HG02852 (cell line): ENCODE data around the gene FOXE1.

Source experiments
- ATAC-seq: cut with Tn5 transposase; IDR thresholded peaks from one replicate; pipeline ENCODE4 v1.9.1; 2021; ENCODE audit warnings: mild to moderate bottlenecking, moderate library complexity; ENCODE audit not compliant: unreplicated experiment

Gene FOXE1

DNA sequence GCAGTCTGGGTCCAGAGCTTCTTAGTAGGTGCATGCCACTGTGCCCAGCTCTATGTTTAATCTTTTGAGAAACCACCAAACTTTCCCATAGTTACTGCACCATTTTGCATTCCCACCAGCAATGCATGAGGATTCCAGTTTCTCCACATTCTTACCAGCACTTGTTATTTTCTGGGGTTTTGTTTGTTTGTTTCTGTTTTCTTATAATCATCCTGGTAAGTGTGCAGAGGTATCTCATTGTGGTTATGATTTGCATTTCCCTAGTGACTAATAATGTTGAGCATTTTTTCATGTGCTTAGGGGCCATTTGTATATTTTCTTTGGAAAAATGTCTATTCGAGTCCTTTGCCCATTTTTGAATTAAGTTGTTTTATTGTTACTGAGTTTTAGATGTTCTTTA is 11.4 kb downstream of the FOXE1 start:
- no peak for ATAC-seq

DNA sequence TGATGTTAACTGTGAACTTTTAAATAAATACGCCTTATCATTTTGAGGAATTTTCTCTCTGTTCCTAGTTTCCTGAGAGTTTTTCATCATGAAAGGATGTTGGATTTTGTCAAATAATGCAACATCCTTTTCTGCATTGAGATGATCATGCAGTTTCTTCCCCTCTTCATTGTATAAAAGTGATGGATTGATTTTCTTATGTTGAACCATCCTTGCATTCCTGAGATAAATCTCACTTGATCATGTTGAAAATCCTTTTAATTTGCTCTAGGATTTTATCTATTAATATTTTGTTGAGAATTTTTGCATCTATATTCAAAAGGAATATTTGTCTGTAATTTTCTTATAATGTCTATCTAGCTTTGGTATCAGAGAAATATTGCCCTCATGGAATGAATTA is 13.3 kb downstream of the FOXE1 start:
- ATAC-seq = no peak

DNA sequence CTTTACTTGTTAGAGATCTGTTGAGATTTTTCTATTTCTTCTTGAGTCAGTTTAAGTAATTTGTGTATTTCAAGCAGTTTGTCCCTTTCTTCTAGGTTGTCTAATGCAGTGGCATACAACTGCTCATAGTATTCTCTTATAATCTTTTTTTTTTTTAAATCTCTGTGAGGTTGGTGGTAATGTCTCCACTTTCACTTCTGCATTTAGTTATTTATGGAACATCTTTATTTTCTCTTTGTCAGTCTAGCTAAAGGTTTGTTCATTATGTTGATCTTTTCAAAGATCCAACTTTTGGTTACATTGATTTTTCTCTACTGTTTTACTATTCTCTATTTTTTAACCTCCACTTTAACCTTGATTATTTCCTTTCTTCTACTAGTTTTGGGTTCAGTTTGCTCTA is 13.8 kb downstream of the FOXE1 start:
- ATAC-seq = no peak

DNA sequence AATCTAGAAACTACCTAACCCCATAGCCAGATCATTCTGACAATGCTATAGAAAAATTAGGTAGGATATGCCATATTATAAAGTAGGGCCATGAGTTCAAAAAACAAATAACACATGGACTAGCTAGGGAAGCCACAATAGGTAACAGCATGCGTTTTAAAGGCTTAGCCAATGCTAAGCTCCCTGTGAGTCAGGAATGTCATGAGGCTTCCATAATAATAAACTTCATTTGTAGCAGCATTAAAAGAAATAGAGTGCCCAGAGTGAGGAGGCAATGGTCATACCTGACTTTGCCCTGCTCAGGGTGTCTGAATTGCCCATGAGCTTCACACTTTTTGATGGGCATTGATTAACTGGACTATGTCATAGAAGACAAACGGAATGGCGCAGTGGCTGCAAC is 15.8 kb downstream of the FOXE1 start:
- no peak for ATAC-seq

DNA sequence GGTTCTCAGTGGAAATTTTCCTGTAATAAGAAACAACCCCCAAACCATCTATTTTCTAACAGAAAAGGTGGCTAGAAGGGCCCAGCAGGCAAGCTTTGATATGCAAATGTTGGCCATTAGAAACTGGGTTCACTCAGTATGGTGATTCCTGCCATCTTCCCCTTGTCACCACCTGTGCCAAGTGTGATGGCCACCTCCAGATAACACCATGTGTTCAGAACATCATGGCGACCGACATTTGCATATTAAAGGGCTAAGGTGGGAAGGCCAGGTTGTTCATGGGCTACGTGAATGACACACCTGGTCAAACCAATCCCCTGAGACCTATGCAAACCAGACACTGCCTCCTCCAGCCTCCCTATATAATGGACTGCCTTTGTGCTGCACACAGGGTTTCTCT is 20.4 kb downstream of the FOXE1 start:
- ATAC-seq = no peak

DNA sequence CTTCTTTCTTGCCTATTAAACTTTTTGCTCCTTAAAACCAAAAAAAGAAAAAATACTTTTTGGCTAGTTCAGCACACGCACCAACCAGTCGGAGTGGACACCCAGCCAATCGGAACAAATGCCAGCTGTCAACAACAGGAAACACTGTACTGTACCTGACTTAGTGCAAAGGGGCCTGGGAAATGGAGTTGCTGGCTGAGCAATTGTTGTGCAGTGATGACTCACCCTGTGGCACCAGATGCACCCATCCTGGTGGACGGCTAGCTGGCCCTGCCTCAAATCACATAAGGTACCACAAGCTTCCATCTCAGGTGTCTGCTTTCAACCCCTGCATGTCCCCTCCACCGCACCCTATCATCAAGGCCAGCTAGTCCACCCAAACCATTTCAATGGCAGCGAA is 20.9 kb downstream of the FOXE1 start:
- ATAC-seq = no peak

DNA sequence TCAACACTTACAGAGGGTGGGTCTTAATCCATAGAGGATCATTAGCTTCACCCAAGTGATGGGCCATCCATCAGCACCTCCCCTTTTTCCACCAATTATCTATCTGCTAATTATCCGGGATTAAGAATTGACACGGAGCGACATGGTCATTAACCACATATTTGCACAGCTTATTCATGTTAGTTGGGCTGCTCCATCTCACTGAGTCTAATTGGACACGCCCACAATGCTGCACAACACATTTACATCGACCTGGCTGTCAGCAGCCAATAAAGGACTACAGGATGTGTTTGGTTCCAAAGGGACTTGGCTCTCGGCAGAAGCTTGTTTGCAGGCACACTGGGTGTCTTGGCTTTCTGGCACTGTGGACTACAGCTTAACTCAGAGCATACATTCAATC is 21.6 kb downstream of the FOXE1 start:
- no peak for ATAC-seq

DNA sequence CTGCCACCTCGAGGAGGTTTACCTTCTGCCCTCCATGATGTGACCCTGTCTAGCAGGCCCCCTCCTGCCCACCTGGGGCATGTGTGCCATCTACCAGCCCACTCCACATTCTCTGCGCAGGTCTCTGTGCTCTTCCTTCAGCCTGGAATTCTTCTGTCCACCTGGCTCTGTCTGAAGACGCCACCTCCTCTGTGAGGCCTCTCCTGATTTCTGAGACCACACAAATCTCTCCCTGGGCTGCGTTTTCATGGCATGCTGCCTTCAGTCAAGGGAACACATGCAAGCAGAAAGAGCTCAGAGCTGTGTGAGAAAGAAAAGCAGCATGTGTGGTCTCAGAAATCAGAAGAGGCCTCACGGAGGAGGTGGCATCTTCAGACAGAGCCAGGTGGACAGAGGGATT is 22.1 kb downstream of the FOXE1 start:
- no peak for ATAC-seq

DNA sequence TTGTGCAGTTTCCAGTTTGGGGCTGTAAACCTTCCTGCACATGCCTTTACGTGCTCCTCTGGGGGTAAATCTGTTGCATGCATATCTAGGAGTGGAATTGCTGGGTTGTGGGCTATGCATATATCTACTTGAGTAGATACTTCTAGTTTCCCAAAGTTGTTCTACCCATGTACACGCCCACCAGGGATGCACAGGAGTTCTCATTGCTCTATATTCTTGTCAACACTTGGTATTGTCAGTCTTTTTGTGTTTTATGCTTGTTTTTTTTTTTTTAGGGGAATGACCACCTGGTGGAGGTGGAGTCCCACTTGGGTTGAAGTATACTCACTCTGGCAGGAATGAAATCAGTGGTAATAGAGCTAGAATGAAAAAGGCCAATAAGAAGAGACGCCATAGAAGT is 23.0 kb downstream of the FOXE1 start:
- ATAC-seq = no peak

DNA sequence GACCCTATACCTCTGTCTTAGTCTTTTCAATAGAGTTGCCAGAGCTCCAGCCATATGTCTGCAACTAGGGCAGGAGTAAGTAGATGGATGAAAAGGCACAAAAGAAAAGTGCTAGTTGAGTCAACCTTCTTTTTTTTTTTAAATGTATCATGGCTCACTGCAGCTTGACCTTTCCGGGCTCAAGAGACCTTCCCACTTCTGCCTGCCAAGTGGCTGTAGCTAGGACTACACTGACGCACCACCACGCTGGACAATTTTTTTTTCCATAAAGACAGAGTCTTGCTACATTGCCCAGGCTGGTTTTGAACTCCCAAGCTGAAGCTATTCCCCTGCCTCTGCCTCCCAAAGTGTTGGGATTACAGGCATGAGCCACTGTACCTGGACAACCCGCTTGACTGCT is 27.3 kb downstream of the FOXE1 start:
- no peak for ATAC-seq

DNA sequence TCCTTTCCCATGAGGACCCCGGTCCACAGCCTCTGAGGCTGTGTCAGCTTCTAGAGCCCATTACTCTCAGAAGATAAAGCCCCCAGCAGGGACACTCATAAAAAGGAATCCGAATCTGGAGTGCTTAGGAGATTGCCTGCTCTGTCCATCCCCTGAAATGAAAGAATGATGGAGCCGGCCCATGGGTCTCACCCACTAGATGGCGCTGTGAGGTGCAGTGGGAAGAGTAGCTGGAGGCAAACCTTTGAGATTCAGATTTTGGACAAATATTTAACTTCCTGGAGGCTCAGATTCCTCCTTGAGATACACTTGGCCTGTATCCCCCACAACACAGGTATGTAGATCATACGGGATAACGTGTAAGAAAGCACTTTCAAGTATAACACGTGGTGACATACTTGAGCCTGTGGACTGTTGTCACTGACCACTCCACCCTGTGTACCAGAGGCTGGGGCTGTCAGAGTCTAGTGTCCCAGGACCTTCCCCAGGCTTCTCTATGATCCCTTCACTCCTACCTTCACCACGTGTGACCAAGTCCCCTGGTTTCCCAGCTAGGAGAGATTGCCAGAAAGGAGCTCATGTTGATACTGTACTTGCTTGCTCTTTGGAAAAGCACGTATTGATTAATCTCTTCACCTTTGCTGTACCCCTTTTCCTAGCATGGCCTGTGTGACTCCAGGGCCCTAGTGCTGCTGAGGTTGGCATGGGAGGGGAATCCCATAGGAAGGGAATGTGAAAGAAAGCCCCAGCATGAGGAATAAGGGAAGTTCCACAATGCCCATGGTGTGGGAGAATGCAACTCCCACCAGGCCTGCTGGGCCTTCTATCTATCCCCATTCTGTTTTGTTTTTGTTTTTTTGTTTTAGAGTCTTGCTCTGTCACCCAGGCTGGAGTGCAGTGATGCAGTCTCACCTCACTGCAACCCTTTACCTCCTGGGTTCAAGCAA is 37.2 kb downstream of the FOXE1 start:
- ATAC-seq = no peak

DNA sequence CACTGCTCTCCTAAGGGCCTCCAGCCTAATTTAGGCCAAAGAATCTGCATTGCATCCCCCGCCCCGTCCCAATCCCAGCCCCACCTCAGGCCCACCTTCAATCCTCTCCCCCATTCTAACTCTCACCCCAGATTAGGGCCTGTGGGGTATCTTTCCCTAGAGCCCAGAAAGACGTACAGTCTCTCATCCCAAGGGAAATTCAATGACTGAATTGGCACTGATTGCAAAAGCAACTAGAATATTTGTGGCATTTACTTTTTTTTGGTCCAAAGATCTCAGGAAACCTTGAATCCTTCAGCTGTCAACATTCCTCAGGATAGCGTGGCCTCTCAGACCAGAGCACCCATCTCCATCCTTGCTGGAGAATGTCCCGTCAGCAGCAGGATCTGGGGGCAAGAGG is 38.7 kb downstream of the FOXE1 start:
- ATAC-seq = no peak

DNA sequence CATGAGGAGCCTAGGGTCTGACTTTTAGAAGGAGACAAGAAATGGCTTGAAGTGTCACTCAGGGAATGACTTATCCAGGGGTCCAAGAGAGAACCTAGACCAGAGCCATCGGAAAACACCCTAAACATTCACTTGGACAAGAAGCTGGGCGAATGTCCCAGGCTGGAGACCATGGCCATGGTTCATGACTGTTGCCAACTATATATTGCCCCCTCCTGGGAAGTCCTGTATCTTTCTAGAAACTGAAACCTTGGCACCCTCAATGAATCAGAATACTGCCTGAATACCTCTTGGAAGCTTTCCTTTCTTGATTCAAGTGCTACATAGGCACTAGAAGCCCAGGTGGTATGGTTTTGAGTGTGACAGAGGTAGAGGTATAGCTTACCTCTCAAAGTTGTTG is 39.4 kb downstream of the FOXE1 start:
- ATAC-seq = no peak

DNA sequence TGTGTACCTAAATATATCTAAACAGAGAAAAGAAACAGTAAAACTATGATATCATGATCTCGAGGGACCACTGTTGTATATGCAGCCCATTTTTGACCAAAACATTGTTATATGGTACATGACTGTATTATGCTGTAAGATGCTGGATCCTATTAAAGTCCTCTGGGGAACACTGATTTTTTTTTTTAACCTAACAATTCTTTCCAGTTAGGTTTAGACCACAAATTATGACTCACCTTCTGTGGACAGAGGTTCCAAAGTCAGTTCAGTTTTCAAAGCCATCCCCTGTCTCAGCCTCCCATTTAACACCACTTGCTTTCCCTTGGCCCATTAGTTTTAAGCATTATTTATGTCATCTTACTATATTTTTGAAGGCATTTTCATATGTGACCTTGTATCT is 42.2 kb downstream of the FOXE1 start:
- no peak for ATAC-seq

DNA sequence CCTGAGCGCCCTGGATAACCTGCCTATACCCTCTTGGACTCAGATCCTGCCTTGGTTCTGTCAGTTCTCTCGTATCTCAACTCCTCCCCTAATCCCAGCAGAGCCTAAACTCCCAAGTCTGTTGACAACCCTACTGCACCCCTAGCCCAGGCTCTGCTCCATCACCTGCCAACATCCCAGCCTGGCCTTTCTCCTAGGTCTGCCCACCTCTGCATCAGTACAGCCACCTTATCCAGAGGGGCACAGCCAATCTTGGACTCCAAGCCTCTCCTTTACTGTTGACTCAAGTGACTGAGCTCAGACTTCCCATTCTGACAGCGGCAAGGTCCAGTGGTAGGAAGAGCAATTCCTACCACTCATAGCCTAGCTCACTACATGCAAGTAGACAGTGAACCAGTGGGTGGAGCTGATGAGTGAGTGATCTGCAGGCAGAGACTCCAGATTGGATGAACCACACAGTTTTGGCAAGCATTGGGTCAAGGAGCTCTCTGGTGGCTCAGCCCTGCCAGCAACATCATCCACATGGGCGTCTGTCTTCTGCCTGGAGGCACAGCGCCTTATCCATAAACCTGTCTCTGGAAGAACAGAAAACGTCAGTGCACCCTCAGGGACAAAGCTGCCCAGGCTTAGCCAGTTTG is 42.8 kb downstream of the FOXE1 start:
- ATAC-seq = no peak

DNA sequence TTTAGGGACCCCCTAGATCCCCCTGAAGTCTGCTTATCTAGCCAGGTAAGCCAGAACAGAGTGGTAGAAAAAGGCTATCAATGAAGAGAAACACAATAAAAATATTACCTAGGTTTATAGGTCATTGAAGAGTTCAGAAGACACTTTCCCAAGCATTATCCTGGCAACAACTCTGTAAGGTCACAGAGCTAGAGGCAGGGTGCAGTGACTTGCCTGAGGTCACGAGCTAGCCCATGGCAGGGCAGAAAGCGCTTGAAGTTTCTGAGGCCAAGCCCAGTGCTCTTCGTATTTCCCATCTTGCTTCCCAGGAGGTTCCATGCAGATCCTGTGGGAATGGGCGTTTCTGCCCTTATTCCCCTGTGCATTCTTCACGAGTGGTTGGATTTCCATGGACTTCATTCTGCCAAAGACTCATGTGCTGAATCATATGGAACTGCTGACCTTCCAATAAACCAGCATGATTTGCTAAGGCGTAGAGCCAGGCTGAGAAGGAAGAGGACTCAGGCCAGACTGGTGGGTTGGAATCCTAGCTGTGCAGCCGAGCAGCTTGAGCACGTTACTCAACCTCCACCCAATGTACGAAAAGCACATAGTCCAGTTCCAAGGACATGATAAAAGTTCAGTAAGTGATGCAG is 47.2 kb downstream of the FOXE1 start:
- no peak for ATAC-seq

DNA sequence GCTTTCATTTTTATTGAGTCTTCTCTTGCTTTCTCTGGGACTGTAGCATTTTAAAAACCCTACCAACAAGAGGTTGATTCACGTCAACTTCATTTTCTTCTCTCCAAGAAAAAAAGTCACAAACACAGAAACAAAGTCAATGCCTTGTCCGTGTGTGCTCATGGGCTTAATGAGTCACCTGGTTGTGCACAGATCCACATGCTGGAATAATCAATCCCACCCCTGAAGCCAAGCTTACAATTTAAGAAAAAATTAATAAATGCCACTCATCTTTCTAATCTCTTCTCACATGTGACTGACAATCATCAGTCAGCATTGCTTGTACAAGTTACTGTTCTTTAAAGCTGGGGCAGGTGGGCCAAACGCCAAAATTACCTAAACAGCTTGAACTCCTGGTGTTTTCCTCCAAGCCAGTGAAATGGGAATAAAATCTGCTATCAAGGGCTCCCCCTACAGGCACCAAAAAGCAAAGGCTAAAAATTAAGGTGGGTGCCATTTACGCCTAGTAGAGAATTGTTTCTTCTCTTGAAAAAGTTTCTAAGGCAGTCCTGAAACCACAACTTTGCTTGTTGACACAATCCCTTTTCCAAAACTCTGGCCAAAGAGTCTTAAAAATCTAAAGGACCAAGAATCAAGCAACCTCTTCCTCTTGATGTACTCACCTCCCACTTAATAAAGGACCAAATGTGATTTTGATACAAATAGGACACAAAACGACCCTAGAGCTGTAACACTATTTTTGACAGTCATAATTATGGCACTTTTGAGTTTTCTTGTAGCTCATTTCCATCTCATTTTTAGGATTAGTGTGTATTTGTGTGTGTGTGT is 47.9 kb downstream of the FOXE1 start:
- no peak for ATAC-seq

DNA sequence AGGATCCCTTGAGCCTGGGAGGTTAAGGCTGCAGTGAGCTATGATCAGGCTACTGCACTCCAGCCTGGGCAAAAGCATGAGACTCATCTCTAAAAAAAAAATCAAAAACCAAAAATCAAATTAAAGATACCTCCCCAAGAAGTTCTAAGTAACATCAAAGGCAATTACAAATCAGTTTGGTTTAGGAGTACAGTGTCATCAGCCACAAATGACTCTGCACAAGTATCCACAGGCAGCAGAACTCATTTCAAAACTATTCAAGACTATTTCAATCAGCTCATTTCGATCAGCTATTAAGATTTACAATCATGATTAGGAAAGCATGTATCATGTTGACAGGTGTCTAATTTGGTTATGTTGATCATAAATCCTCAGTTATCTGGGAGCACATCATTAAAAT is 50.2 kb downstream of the FOXE1 start:
- ATAC-seq = no peak

DNA sequence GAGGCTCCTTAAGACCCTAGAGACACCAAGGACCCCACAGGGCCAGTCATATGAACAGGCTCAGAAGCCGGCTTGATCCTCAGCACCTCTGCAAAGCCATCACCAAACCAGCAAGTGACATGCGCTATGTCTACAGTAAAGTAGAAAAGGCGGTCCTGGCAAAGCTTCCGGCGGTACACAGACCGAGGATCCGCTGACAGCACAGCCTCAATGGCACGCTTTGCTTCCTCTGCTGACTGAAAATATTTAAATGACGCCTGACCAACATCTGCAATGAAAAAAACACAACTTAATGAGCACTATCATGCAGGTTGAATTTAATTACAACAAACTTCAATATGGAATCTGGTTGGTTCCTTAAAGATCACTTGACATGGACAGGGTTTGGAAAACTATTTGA is 51.7 kb downstream of the FOXE1 start:
- no peak for ATAC-seq

DNA sequence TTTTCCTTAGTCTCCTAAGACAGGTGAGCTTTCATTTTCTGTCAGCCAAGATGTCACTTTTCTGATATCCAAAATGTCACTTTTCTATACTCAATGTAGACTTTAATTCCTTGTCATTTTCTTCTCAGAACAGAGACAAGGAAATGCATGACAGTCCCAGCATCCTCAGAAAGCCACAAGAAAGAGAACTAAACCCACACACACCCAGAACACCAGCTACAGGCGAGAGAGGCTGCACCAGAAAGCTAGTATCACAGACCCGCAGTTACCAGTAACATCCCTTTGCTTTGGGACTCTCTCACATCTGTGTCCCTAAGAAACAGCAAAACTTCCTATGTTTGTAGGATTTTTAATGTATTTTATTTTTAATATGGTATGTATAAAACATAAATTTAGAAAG is 52.2 kb downstream of the FOXE1 start:
- ATAC-seq = no peak
